ENCODE measurements around the gene UBTD2.
"Not testable (repeated sequence)": the region's sequence is repeated elsewhere in the genome, so short reads cannot be mapped to it uniquely, and the experiment has no call there.

Gene UBTD2

GRCh38 chr5:172199446-172199845, 84.1 kb downstream of the UBTD2 start:
- DNase-seq (ENCODE audit: insufficient read length, low spot score) (no peak), FAIRE-seq (no peak)

- not testable (repeated sequence) for FAIRE-seq; DNase-seq (ENCODE audit: insufficient read length, low spot score)
Observed at GRCh38 chr5:172197775-172198174, 85.8 kb downstream of the UBTD2 start.

DNA sequence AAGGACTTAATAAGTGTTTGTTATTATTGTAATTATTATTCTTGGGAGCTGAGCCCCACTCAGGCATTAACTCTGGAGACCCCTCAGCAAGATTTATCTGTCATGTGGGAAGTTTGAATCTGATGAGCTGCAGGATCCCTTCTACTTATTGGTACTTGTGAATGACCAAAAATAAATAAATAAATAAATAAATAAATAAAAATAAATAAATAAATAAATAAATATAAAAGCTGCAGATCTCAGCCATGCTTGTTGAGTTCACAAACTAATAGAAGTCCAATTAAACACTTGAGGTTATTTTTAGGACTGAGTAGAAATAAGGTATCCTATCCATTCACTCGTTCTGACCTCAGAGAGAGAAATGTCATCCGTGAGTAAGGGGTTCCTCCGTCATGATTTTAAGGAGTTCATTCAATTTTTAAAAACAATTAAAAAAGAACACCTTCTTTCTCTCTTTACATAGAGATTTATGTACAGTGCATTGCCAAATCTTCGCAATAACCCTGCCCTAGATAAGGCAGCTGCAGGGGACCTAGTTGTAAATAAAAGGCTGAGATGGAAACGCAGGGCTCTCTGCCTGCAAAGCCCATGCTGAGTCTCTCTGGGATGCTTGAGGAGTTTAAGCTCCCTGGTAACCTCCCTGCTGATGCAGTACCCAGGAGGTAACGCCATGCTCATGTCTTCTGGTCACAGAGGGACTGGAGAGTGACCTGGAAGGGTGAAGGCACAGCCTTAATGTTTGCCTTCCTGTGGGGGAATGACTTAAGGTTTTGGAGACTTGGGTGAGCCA, 88.4 kb downstream of the UBTD2 start:
- no peak for FAIRE-seq
- DNase-seq (ENCODE audit: insufficient read length, low spot score), result no peak

- DNase-seq (ENCODE audit: insufficient read length, low spot score) (no peak), FAIRE-seq (no peak)
Observed at GRCh38 chr5:172193872-172194271, 89.7 kb downstream of the UBTD2 start, which contains the start of gene EFCAB9. Gene EFCAB9 (plus strand): TSS chr5:172194172. CDS start chr5:172194173, 1 bp downstream.

- no peak for DNase-seq (ENCODE audit: insufficient read length, low spot score)
- FAIRE-seq, result no peak
Observed at GRCh38 chr5:172189693-172190296, 93.8 kb downstream of the UBTD2 start.

DNA sequence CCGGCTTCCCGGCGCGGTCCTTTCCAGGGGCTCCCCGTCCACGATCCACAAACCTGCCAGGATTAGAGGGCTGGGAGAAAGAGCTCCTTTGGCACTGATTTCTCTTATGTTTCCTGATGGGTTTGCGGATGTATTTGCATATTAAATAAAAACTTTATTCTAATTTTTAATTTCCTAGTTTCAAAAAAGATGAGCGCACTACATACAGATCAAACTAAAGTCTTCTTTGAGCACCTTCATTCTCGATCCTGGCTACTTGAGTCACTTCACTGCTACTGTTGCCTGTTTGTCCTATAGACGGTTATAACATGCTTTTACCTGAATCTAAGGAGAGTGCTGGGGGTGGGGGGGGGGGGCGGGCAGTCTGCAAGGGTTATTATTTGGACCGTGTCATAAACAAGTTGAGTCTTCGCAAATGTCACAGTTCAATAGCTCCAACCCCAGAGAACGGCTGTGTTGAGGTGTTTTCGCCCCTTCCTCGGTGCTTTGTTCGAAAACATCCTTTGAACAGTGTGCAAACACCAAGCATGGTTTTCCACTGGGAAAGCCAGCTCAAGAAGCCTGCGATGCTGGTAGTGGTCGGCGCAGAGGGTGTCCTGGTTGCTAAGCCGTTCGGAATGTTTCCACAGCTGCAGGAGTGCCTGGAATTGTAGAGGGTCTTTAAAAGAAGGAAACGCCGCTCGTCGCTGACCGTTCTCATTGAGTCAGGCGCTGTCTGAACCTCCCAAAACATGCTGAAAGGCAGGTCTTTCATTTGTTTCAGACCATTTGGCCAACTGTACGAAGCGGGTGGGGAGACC, 94.5 kb downstream of the UBTD2 start:
- no peak for DNase-seq (ENCODE audit: insufficient read length, low spot score)

DNA sequence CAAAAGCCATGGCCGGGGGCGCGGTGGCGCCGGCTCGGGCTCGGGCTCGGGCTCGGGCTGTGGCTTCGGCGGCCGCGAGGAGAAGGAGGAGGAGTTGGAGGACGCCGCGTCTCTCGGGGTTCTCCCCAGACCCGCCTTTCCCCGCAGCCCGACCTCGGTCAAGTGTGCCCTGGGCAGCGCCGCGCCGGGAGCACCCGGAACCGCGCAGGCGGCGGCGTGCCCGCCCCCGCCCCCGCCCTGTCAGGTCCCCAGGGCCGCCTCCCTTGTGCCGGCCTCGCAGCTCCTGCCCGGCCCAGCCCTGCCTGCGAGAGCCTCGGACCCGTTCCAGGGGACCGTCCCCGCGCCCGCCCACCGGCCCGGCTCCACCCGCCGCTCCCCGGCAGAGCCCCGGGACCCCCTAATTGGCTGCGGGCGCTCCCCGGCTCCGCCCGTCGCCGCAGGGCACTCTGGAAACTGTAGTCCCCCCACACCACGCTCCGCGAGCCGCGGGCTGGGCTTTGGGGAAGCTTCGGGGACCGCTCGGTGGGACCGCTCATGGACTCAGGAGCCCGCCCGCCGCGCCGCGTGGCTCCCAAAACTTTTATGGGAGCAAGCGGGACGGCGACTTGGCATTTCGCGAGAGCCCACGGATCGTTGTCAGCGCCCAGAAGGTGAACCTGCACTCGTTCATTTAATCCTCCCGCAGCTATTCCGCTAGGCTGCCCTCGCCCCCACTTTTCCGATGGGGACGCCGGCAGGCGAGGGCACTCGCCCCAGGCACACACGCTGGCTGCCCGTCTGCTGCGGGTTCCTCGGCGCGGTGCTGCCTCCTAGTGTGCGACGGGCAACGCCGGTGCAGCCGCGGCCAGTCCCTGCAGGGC, 95.3 kb downstream of the UBTD2 start, which contains the start of gene STK10:
Gene STK10 (minus strand): TSS at position 192 of the 860 bp plus-strand sequence. CDS start 182 bp downstream, at position 10.
- DNase-seq (ENCODE audit: insufficient read length, low spot score) (peak; percentile 92), FAIRE-seq (peak; percentile 44)

More for the DNA sequence above, 94.5 kb downstream of the UBTD2 start:
- no peak for FAIRE-seq

DNA sequence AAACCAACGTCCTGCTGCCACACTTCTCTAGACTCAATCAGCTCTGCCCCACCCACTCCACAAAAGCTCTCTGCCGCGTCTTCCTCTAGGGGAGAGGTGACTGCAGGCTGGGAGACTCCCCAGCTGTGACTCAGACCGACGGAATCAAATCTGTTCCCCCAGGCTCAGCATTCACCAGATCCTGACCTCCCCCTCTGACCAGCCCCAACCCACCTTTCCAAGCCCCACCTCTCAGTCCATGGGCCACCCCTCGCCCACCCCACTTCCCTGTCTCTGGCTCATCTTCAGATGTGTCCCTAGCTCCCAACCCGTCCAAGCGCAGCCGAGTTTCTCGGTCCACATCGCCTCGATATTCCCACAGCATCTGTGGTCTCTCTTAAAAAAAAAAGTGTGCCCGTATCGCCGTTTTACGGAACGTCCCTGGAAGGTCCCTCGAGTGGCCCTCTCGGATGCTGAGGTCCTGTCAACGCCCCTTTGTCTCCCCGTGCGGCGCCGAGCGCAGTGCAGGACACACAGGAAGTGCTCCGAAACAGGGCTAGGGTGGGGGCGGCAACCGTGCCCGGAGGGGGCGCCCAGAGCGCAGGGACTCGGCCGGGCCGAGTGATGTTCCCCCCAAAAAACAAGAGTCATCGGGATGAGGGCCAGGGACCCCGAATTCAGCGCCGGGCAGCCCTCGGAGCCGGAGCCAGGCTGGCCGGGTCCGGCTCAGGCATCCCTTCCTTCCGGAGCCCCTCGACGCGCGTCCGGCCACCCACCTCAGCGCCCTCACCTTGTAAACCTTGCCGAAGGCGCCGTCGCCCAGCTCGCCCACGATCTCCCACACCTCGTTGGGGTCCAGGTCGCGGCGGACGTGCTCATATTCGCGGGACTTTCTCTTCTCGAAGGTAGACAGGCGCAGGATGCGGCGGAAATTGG, 96.2 kb downstream of the UBTD2 start:
- peak; percentile 69 for DNase-seq (ENCODE audit: insufficient read length, low spot score)
- FAIRE-seq, result no peak

DNA sequence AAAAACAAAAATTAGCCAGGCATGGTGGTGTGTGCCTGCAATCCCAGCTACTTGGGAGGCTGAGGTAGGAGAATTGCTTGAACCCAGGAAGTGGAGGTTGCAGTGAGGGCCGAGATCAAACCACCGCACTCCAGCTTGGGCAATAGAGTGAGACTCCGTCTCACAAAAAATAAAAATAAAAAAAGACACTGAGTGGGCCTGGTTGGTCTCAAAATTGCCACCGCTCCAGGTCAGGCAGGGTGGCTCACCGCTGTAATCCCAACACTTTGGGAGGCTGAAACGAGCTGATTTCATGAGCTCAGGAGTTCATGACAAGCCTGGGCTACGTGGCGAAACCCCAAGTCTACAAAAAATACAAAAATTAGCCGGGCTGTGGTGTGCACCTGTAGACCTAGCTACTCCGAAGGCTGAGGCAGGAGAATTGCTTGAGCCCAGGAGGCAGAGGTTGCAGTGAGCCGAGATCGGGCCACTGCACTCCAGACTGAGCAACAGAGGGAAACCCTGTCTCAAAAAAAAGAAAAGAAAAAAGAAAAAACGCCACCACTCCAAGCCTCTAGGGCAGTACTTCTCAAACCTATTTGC, 97.4 kb downstream of the UBTD2 start:
- FAIRE-seq (no peak), DNase-seq (ENCODE audit: insufficient read length, low spot score) (no peak)

- FAIRE-seq, result no peak
Observed at GRCh38 chr5:172185096-172185461, 98.5 kb downstream of the UBTD2 start.

DNA sequence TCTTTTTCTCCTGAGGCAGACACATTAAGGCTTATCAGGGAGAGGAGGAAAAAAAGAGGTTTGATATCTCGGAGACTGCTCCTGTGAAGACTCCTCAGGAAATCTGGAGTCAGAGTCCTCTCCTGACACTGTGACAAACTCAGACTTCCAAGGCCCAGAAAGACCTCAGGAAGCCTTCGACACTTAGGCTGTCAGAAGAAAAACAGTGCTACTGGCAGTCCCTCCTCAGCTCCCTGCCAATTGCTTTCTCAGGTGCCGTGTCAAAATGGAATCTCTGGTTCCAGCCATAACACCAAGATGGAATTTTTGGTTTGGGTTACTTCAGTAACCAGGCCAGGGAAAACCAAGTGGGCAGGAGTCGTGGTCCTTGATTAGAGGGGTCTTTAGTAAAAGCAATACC, 99.7 kb downstream of the UBTD2 start:
- DNase-seq (ENCODE audit: insufficient read length, low spot score) (no peak), FAIRE-seq (no peak)

More at GRCh38 chr5:172185096-172185461, 98.5 kb downstream of the UBTD2 start:
- DNase-seq (ENCODE audit: insufficient read length, low spot score), result no peak

DNA sequence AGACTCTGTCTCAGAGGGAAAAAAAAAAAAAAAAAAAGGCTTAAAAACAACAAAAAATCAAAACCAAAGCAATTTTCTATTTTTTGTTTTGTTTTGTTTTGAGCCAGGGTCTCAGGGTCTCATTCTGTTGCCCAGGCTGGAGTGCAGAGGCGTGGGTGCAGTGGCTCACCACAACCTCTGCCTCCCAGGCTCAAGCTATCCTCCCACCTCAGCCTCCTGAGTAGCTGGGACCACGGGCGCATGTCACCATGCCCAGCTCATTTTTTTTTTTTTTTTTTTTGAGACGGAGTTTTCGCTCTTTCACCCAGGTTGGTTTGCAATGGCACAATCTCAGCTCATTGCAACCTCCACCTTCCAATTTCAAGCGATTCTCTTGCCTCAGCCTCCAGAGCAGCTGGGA, 101.3 kb downstream of the UBTD2 start:
- DNase-seq (ENCODE audit: insufficient read length, low spot score) (no peak), FAIRE-seq (no peak)

GRCh38 chr5:172180936-172181335, 102.6 kb downstream of the UBTD2 start:
- DNase-seq (ENCODE audit: insufficient read length, low spot score) (no peak), FAIRE-seq (no peak)

GRCh38 chr5:172178991-172179989, 104.3 kb downstream of the UBTD2 start:
- DNase-seq (ENCODE audit: insufficient read length, low spot score), result peak; percentile 57
- no peak for FAIRE-seq

DNA sequence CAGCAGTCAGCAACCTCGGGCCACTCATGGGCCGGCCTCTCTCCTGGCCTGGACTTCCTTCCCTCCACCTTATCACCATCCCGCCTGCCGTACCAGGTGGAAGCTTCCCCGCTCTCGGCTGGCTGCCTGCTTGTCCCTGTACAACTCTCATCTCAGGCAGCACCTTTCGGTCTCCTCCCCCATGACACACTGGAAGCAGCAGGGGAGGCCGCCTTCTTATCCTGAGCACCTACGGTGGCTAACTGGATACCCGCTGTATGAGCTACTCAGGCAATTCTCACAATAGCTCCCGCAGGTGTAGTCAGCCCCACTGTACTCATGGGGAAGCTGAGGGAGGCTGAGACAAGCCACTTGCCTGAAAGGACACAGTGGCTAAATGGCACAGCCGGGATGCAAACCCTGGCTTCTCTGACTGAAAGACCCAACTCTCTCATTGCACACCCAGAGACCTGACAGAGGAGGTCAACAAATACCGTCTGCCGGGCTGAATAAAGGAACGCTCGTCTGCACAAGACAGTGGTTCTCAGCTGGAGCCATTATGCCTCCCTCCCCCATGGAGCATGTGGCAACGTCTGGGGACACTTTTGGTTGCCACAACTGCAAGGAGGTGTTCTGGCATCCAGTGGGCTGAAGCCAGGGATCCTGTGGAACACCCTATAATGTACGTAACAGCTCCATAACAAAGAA, 105.1 kb downstream of the UBTD2 start:
- DNase-seq (ENCODE audit: insufficient read length, low spot score) (no peak), FAIRE-seq (no peak)

DNA sequence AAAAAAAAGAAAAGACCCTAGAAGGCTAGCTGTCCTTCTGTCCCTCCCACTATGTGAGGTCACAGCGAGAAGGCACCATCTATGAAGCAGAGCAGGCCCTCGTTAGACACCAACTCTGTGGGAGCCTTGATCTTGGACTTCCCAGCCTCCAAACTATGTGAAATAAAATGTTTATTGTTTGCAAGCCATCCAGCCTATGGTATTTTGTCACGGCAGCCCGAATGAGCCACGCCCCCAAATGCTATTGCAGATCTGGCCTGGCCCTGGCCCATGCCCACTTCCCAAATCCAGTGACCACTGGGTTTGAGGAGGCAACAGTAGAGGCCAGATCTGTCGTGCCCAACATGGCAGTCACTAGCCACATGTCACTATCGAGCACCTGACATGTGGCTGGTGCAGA, 106.4 kb downstream of the UBTD2 start:
- FAIRE-seq (no peak), DNase-seq (ENCODE audit: insufficient read length, low spot score) (no peak)

- DNase-seq (ENCODE audit: insufficient read length, low spot score) (no peak), FAIRE-seq (no peak)
Observed at GRCh38 chr5:172175263-172175719, 108.3 kb downstream of the UBTD2 start.

Measured in HTR-8/SVneo (cell line).